ENCODE results near the gene IGFL1.
"Not testable (repeated sequence)": the region's sequence is repeated elsewhere in the genome, so short reads cannot be mapped to it uniquely, and the experiment has no call there.

IGFL1 gene

DNA sequence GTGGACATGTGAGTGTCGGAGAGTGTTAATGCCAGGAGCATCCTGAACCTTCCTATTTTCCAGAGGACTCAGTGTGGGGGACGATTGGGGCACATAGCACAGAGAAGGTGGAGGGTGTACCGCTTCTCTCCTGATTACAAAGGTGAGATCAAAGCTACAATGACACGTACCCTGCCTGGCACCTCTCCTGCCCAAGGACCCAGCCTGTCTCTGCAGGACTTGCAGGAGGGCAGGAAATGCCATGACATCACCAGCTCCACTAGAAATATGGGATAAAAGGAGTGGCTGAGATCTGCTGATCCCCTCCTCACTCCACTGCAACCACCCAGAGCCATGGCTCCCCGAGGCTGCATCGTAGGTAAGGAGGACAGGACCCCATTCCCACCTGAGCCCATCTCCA lies at the start of gene IGFL1:
IGFL1 (plus strand) TSS at position 301 of the 400 bp plus-strand sequence; CDS start at position 334, 33 bp downstream.
- DNase-seq: no peak

DNA sequence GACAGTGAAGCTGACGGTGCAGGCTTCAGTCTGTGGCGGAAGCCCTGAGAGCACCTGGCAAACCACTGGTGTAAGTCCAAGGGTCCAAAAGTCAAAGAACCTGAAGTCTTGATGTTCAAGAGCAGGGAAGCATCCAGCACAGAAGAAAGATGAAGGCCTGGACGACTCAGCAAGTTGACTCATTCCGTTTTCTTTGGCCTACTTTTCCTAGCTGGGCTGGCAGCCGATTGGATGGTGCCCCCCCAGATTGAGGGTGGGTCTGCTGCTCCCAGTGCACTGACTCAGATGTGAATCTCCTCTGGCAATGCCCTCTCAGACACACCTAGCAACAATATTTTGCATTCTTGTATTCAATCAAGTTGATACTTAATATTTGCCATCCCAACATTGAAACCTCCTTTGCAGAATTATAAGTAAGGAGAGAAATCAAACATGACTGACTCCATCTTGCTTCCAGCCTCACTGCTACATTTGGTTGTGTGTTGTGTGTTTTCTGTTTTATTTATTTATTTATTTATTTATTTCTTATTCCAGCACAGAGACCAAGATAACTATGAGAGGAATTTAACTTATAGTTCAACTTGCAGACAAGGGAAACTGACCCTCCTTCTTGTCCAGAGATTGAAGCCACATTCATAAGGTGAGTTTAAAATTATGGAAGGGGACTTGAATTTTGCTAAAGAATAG lies 48.7 kb upstream of the IGFL1 start:
- DNase-seq: no peak

DNA sequence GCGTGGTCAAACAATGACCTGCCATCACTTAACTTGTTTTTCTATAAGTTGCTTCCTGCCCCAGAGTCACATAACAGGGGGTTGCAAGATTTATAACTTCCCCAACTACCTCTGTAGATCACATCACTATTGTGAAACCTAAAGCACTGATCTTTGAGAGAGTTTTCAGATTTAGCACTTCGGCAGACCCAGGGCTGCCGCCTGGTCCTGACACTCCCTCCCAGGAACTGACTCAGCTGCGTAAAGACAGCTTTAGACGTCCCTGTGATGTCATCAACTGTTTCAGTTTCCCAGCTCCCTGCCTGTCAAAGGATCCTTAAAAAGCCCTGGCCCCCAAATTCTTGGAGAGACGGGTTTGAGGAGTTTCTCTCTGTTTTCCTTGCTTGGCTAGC lies 48.2 kb upstream of the IGFL1 start:
- DNase-seq: no peak

DNA sequence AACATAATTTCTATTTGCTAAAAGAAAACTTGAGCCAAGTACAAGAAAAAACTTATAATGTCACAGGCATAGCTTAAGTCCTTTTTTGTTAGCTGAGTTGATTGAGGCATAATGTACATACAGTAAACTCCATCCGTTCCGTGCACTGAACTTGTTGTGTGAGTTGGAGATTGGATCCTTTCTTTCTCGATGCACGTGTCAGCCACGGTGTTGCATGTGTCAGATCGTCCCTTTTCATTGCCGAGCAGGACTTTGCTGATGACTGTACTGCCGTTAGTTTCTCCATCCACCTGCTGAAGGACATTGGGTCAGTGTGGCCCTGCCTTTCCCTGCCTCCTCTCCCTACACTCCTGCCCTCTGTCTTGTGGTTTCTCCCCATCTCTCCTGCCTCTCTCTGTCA lies 47.1 kb upstream of the IGFL1 start:
- DNase-seq: no peak

- not testable (repeated sequence) for DNase-seq
Observed at GRCh38 chr19:46184775-46185710, 44.5 kb upstream of the IGFL1 start.

GRCh38 chr19:46186101-46186716 lies 43.3 kb upstream of the IGFL1 start:
- no peak for DNase-seq

DNA sequence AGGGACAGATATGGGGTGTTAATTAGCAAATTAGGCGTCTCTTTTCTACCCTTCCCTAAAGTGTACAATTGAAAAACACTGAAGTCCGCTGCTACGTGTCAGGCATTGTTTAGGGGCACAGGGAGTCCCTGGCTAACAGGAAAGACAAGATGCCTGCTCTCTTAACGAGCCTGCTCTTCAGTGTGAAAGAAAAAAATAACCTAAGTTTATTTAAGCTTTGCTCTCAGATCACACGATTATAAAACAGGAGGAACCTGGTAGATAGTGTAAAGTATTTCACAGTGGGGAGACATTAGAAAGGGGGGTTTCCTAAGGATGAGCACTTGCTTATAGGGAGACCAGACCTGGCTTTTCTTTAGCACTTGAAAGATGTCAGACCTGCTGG lies 42.8 kb upstream of the IGFL1 start:
- DNase-seq: no peak

DNA sequence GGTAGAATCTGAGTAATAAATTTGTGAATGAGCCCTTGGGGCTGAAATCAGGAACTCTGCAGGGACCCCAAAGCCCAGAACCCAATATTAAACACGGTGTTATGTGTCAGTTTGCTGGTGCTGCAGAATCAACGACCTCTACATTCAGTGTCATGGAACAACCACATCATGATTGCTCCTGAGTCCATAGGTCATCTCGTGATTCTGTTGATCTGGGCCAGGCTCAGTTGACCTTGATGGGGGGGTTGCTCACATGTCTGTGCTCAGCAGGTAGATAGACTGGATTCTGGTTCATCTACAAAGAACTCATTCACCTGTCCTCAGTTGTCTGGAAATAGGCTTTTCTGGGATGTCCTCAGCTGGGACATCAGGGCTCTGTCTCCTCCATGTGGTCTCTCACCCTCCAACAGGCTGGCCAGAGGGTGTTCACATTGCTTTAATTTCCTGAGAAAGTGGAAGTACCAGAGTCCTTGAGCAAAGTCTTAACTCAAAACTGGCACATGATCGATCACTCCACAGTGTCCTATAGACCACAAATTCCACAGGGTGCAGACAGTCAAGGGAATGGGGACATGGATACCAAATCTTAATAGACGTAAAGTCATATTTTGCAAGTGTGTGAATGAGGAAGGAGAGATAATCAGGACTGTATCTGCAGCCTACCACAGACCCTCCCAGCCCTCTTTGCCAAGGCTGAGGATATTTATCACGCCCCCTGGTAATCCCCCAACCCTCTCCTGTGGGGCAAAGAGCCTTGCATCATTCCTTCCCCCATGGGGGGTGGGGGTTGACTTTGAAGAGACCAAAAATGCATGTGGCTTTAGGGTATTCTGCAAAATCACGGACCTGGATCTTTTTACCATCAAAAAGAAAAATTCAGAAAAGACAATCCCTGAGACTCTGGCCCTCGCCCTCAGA lies 39.3 kb upstream of the IGFL1 start:
- DNase-seq: no peak

DNA sequence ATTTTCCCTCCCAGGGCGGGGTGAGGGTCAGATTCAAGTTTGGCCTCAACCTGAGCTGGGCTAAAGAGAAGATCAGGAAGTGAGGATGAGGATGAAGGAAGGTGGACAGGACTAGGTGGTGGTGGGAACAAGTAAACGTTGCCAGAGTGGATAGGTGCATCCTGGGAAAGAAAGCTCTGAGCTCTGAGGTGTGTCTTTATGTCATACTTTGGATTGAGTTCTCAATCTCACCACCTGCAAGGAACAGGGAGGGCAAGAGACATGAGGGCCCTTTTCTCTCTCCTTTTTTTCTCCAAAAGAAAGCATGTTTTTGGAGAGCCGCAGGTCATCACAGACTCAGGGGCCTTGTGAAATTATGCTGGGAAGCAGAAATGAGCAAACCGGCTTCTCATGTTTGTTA lies 38.2 kb upstream of the IGFL1 start:
- no peak for DNase-seq

GRCh38 chr19:46191972-46192371 lies 37.6 kb upstream of the IGFL1 start:
- no peak for DNase-seq

DNA sequence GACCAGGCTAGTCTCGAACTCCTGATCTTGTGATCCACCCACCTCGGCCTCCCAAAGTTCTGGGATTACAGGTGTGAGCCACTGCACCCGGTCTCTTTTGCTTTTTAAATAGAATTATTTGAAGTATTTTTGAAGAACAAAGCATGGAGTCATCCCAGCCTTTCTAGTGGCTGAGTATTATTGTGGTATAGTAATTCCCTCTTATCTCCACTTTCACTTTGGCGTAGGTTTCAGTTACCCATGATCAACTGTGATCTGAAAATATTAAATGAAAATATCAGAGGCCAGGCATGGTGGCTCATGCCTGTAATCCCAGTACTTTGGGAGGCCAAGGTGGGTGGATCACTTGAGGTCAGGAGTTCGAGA lies 36.9 kb upstream of the IGFL1 start:
- not testable (repeated sequence) for DNase-seq

DNA sequence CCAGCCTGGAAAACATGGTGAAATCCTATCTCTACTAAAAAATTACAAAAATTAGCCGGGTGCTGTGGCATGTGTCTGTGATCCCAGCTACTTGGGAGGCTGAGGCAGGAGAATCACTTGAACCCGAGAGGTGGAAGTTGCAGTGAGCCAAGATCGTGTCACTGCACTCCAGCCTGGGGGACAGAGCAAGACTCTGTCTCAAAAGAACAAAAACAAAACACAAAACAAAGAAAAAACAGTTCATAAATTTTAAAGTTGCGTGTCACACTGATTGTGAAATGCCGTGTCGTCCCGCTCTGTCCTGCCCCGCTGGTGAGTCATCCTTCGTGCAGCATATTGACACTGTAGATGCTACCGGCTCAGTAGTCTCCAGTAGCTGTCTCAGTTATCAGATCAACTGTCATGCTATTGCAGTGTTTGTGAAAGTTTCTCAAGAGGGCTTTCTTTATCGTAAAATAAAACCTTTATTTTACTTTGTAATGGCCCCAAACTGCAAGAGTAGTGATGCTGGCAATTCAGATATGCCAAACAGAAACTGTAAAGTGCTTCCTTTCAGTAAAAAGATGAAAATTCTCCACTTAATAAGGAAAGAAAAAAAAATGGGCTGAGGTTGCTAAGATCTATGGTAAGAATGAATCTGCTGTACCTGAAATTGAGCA lies 36.4 kb upstream of the IGFL1 start:
- DNase-seq: no peak

DNA sequence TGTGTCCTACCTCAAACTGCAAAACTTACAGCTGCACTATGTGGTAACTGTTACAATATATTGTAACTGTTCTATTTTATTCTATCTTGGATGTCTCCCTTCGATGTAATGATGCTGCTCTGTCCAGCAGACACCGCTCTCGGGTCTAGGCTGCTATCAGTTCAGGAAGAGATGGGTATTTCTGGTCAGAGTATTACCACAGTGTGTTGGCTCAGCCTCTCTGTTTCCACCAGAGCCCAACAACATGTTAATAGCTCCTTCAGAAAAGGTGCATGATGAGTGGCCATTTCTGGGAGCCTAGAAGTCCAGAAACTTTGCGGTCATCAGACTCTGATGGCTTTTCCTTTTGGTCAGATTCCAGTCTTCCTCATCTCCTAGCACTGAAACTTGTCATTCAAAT lies 35.9 kb upstream of the IGFL1 start:
- DNase-seq: no peak

DNA sequence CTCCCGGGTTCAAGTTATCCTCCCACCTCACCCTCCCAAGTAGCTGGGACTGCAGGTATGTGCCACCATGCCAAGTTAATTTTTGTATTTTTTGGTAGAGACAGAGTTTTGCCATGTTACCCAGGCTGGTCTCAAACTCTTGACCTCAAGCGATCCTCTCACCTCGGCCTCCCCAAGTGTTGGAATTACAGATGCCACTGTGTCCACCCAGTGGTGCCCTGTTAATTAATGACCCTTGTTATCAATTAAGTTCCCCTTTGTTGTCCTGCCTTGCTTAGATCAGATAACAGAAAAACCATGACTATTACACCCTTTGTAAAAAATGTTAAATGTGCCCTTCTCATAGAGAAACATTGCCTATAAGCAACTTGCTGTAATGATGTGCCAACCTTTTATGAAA lies 34.4 kb upstream of the IGFL1 start:
- no peak for DNase-seq

DNA sequence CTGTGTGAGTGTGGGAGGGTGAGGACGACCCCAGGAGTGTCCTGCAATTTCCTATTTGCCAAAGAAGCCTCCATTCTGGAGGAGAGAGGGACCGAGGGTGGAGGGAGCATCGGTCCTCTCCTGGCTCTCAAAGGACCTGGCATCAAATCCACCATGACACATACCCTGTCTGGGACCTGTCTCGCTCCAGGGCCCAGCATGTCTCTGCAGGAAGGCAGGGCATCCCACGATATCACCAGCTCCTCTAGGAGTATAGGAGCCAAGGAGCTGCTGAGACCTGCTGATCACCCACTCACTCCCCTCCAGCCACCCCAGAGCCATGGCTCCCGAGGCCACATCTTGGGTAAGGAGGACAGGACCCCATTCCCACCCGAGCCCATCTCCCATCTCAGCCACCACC lies 33.6 kb upstream of the IGFL1 start:
- not testable (repeated sequence) for DNase-seq

GRCh38 chr19:46196410-46197124 lies 33.0 kb upstream of the IGFL1 start:
- DNase-seq: no peak

DNA sequence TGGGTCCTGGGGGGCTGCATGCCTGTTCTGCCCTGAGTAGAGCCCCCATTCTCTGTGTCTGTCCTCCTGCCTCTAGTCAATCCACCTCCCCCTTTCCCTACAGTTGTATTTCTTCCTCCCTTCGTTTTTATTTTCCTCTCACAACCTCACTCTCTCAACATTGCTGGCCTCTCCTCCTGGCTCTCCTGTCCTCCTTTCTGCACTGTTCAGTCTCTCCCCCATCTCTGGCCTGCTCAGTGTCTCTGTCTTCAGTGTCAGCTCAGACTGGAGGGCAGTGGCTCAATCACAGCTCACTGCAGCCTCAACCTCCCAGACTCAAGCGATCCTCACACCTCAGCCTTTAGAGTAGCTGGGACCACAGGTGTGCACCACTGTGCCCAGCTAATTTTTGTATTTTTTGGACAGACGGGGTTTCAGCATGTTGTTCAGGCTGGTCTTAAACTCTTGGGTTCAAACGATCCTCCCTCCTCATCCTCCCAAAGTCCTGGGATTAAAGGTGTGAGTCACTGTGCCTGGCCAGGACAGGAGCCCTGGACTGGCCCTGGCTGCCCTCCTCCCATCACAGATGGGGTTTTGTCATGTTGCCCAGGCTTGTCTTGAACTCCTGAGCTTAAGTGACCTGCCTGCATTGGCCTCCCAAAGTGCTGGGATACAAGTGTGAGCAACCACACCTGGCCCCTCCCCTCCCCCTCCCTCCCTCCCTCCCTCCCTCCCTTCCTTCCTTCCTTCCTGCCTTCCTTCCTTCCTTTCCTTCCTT lies 32.0 kb upstream of the IGFL1 start:
- DNase-seq: no peak

DNA sequence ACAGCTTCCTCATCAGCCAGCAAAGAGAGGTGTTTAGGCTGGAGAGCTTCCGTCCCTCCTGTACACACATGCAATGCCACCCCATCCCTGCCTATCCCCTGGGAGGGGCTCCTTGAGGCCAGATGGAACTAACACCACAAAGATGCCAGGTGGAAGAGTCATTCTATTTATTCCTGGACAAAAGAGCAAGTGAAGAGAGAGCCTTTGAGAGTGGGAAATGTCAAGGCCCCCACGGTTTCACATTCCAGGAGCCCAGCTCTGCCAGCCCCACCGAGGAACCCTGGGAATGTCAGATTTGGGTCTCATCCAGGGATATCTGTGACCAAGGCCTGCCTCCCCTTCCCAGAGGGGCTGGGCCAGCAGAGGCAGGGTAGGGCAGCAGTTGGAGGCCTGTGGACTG lies 30.8 kb upstream of the IGFL1 start:
- DNase-seq: no peak

DNA sequence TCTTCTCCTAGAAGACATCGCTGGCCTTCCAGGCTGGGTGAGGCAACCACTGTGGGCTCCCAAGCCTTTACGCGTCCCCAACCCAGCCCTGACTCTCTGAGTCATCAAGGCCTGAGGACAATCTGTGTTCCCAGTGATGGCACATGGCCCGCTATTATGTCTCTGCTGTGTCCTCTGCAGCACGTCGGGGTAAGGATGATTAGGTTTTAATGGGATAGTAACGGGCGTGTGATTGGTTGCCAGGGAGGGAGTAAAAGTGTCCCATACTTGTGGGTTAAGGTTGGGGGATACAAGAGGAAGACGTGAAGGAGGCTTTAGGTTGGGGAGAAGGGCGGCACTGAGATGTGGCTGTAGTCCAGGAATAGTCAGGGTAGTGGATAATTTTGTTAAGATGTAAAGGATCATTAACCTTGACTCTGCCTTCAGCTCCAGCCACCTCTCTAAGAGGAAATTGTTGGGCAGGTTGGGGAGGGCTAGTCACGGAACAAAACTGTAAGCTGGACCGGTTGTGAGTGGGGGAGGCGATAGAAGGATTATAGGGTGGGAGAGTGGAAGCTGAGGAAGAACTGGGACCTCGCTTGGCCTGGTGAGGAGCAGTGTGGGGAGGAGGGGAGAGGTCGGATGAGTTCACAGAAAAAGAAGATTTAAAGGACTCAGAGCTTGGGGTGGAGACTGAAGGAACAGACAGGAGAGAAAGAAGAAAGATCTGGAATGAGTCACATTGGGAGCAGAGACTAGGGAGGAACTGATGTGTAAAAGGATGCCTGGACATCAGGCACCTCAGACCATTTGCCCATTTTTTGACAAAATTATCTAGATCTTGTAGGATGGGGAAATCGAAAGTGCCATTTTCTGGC lies 27.9 kb upstream of the IGFL1 start:
- peak; percentile 85 for DNase-seq

DNA sequence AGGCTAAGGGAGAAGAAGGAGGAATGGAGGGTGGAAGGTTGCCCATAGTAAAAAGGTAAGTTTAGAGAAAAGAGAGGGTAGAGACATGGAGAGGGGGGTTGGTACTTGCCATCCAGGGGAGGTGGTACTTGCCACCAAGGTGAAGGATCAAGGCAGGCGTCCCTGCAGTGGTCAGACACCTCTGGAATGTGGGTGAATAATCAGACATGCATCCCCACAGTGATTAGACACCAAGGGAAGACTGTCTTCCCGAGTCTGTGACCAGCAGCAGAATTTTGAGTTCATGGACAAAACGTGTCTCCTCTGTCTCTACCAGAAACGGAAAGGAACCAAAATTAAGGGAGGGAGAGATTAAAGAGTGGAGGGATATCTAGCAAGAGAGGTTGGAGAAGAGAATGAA lies 27.1 kb upstream of the IGFL1 start:
- no peak for DNase-seq

Data from DMS79 treated with DMSO at 0.1 percent for 48 hours (cell line).